Spleen (tissue), 11 donors: Measurements from ENCODE around the gene GRM8. TPM values are rescaled to one million over a fixed set of nuclear protein-coding genes. Genes with fewer than 3 reads are reported as not detected.

Experiments used
- DNase-seq: peaks from one replicate; pipeline ENCODE4 v3.0.0-alpha.2; 2020
- H3K27ac ChIP-seq, 8 donors: fragments of 200-600 bp; sonication (generic) in 7 of 8; 1 replicate in 4 of 8; 2 replicates in 4 of 8; pipeline versions ENCODE4 v1.5.0 to v1.8.0; 2016 to 2021; ENCODE audit warnings: inconsistent platforms in 4 of 8, mild to moderate bottlenecking in 4 of 8, moderate library complexity in 1 of 8
- H3K27me3 ChIP-seq, 7 donors: fragments of 200-600 bp; sonication (generic) in 6 of 7; replicated peaks in 1 of 7; 1 replicate in 4 of 7; 2 replicates in 3 of 7; pipeline versions ENCODE4 v1.5.0 to v1.8.0; 2016 to 2021; ENCODE audit warnings: inconsistent platforms in 3 of 7, mild to moderate bottlenecking in 1 of 7
- H3K36me3 ChIP-seq, 6 donors: fragments of 200-600 bp; sonication (generic) in 5 of 6; 1 replicate in 4 of 6; 2 replicates in 2 of 6; pipeline versions ENCODE4 v1.5.0 to v1.8.0; 2016 to 2021; ENCODE audit warnings: inconsistent platforms in 2 of 6
- H3K4me1 ChIP-seq, 6 donors: fragments of 200-600 bp; sonication (generic) in 5 of 6; 1 replicate in 3 of 6; 2 replicates in 3 of 6; pipeline versions ENCODE4 v1.5.0 to v1.8.0; 2016 to 2021; ENCODE audit warnings: inconsistent platforms in 3 of 6
- H3K4me3 ChIP-seq, 8 donors: fragments of 200-600 bp; sonication (generic) in 7 of 8; 1 replicate in 4 of 8; 2 replicates in 4 of 8; pipeline versions ENCODE4 v1.5.0 to v1.8.0; 2016 to 2021; ENCODE audit warnings: inconsistent platforms in 4 of 8, mild to moderate bottlenecking in 4 of 8, moderate library complexity in 2 of 8
- H3K9me3 ChIP-seq, 8 donors: fragments of 200-600 bp; sonication (generic) in 7 of 8; 1 replicate in 4 of 8; 2 replicates in 4 of 8; pipeline versions ENCODE4 v1.5.0 to v1.8.0; 2016 to 2021; ENCODE audit warnings: inconsistent platforms in 4 of 8
- CTCF ChIP-seq, 11 experiments: fragments of 200-600 bp in 7 of 11; fragments of 450-650 bp in 4 of 11; sonication (generic) in 4 of 11; IDR thresholded peaks in 8 of 11; conservative IDR thresholded peaks in 3 of 11; 1 replicate in 7 of 11; 2 replicates in 4 of 11; pipeline versions ENCODE4 v1.4.0 to v1.8.0; 2016 to 2021; ENCODE audit warnings: antibody characterized with exemption in 11 of 11, inconsistent platforms in 4 of 11, mild to moderate bottlenecking in 1 of 11
- POLR2A ChIP-seq, 3 donors: fragments of 450-650 bp; IDR thresholded peaks; one replicate each; pipeline ENCODE4 v1.5.1; 2017; ENCODE audit warnings: antibody characterized with exemption in 3 of 3, mild to moderate bottlenecking in 1 of 3
- POLR2AphosphoS5 ChIP-seq, 3 donors: sonication (generic); formaldehyde crosslinking; IDR thresholded peaks; one replicate each; pipeline ENCODE4 v1.5.1; 2017; ENCODE audit warnings: antibody characterized with exemption in 3 of 3
- WGBS, 5 donors: extraction: QIAGEN DNeasy Blood & Tissue Kit in 3 of 5; methylation state at CpG; one replicate each; pipeline versions ENCODE4 v1.1.5 to v1.1.7; 2013 to 2018; 5-methylcytosine and 5-hydroxymethylcytosine counted together
- intact Hi-C: fragments of 100-400 bp; cut with DNase I; formaldehyde crosslinking; loops from one replicate; pipeline ENCODE4 v1.15.0; 2023; ENCODE audit warnings: low total_unique reads
- polyA plus RNA-seq, 3 donors: library from polyadenylated mRNA; stranded (reverse); fragments of 200-250 nt; gene quantifications; one replicate each; pipeline ENCODE4 v1.2.1, GENCODE V29; 2013
- total RNA-seq, 7 donors: library from RNA; depleted of rRNA in 3 of 7; stranded (reverse); fragments of >200 nt in 3 of 7; fragmentation: NEBNext Ultra II Directional in 4 of 7; extraction: Animal tissue kit (Norgen Biotek cat#: 25700) in 4 of 7; gene quantifications; one replicate each; pipeline versions ENCODE4 v1.1.0 to v1.2.1, GENCODE V29; 2016 to 2021
- donor health status: healthy with polysubstance abuse.
- donor health status: DM: no; HTN: no; CAD: no; lungs with moderate emphysema.
- donor health status: DM: no; HTN: no; CAD: no.
- donor health status: Bipolar disorder and iron deficiency.
- donor health status: healthy.
- donor health status: DM: no; HTN: no; CAD: no.
- donor health status: DM: yes; HTN: yes; CAD: no.

The GRM8 gene
- total and polyA plus RNA-seq, 10 donors, result 0.30 to 0.60 TPM; not detected in 8

DNA sequence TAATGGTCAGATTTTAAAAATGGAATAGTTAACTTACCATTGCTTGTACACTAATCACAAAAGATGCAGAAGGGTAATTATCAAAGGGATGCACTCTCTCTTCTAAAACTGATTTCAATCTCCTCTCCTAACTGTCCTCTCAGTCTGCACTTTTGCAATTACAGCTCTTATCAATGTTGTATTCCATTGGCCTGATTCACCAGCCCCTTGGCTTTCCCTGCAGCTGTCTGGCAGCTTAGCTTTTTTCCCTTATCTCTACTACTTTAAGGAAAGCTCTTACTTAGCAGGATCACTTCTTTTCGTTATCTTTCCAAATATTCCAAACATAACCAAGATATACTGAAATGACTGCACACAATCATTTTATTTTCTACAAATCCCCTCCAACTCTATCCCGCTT is 448.8 kb downstream of the GRM8 start:
- Histone ChIP-seq H3K4me3 (no peak overlapping the region), H3K27me3 (no peaks in the 10 kb centered on the region), H3K4me1 (no peaks in the 10 kb centered on the region), H3K36me3 (no peaks in the 10 kb centered on the region), H3K27ac (no peak overlapping the region), H3K9me3 (peaks cover 0 to 7% (median 0%) of the 10 kb centered on the region in 8 donors)
- no peak for DNase-seq
- no peak for TF ChIP-seq POLR2AphosphoS5 (IDR thresholded peaks at IDR 0.05)
- no peak for TF ChIP-seq CTCF (IDR thresholded peaks at IDR 0.05 in 8 of 11, conservative IDR thresholded peaks at IDR 0.05 in 3 of 11)
- no peak for TF ChIP-seq POLR2A (IDR thresholded peaks at IDR 0.05)
- intact Hi-C loops, result no loop called here
- 58 to 78% (median 63%) methylated on average over 2 of the region's 2 CpGs for WGBS, 5 donors

- Histone ChIP-seq H3K36me3 (no peaks in the 10 kb centered on the region), H3K27ac (no peak overlapping the region), H3K9me3 (peaks cover 0 to 7% (median 0%) of the 10 kb centered on the region in 8 donors), H3K27me3 (no peaks in the 10 kb centered on the region), H3K4me1 (no peaks in the 10 kb centered on the region), H3K4me3 (no peak overlapping the region)
- peak in 9 of 11 experiments; percentile 14 to 64 (median 51) for TF ChIP-seq CTCF (IDR thresholded peaks at IDR 0.05 in 8 of 11, conservative IDR thresholded peaks at IDR 0.05 in 3 of 11)
- no peak for TF ChIP-seq POLR2AphosphoS5 (IDR thresholded peaks at IDR 0.05)
- 14 to 24% (median 18%) methylated on average over 3 of the region's 3 CpGs for WGBS, 5 donors
- intact Hi-C loops, result no loop called here
- no peak for DNase-seq
Measured at GRCh38 chr7:126803060-126803665, 449.6 kb downstream of the GRM8 start.

GRCh38 chr7:126801733-126802132 is 451.0 kb downstream of the GRM8 start:
- no peaks in the 10 kb centered on the region for H3K4me1 ChIP-seq
- H3K9me3 ChIP-seq, result peaks cover 0 to 7% (median 0%) of the 10 kb centered on the region in 8 donors
- no peak for DNase-seq
- no peaks in the 10 kb centered on the region for H3K36me3 ChIP-seq
- TF ChIP-seq POLR2AphosphoS5 (IDR thresholded peaks at IDR 0.05) (no peak), CTCF (IDR thresholded peaks at IDR 0.05 in 8 of 11, conservative IDR thresholded peaks at IDR 0.05 in 3 of 11) (no peak), POLR2A (IDR thresholded peaks at IDR 0.05) (no peak)
- no peak overlapping the region for H3K27ac ChIP-seq
- intact Hi-C loops, result no loop called here
- no peak overlapping the region for H3K4me3 ChIP-seq
- no peaks in the 10 kb centered on the region for H3K27me3 ChIP-seq
- WGBS, 5 donors, result 64 to 79% (median 70%) methylated on average over 3 of the region's 3 CpGs

DNA sequence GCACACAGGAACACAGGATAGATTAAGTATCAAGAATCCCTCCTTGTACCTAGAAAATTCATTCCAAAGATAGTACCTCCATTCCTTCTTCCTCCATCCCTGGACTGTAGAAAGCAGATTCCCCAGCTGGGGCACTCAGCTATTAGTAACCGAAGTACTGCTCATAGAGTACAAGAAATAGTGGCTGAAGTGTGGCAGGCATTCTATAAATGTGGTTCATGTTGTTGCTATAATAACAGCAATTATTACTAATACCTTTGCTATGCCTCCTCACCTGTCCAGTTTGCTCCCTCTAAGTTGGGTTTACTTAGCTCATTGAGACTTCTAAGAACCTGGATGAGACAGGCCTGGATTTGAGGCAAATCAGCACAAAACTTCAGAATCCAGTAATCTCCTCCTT is 453.2 kb downstream of the GRM8 start:
- Histone ChIP-seq H3K4me3 (no peak overlapping the region), H3K27me3 (no peaks in the 10 kb centered on the region), H3K9me3 (peaks cover 0 to 7% (median 0%) of the 10 kb centered on the region in 8 donors), H3K36me3 (no peaks in the 10 kb centered on the region), H3K4me1 (no peaks in the 10 kb centered on the region), H3K27ac (no peak overlapping the region)
- TF ChIP-seq POLR2AphosphoS5 (IDR thresholded peaks at IDR 0.05), result no peak
- intact Hi-C loops, result no loop called here
- DNase-seq, result no peak
- 73 to 100% (median 93%) methylated on average over 1 of the region's 1 CpG for WGBS, 5 donors
